ENCODE data around the gene CLSTN2.

CLSTN2 gene

GRCh38 chr3:140176526-140176925 lies 241.5 kb downstream of the CLSTN2 start:
- Histone ChIP-seq H3K4me1 (ENCODE audit: control insufficient read depth, insufficient read depth, low read length, poor library complexity, severe bottlenecking) (no peaks in the 10 kb centered on the region), H3K27me3 (replicated peaks; ENCODE audit: control insufficient read depth, insufficient read depth, low read length, poor library complexity, severe bottlenecking) (no peaks in the 10 kb centered on the region), H3K36me3 (ENCODE audit: control insufficient read depth, insufficient read depth, low read length) (no peaks in the 10 kb centered on the region), H3K9me3 (ENCODE audit: control insufficient read depth, low read length) (no peaks in the 10 kb centered on the region), H3K4me3 (ENCODE audit: insufficient read depth, low read depth, low read length, poor library complexity, severe bottlenecking) (no peak overlapping the region), H3K27ac (ENCODE audit: insufficient read depth, low read length, poor library complexity, severe bottlenecking) (no peak overlapping the region)
- DNase-seq, result no peak

GRCh38 chr3:140177943-140178342 lies 243.0 kb downstream of the CLSTN2 start:
- H3K9me3 ChIP-seq (ENCODE audit: control insufficient read depth, low read length), result no peaks in the 10 kb centered on the region
- H3K27ac ChIP-seq (ENCODE audit: insufficient read depth, low read length, poor library complexity, severe bottlenecking), result no peak overlapping the region
- H3K27me3 ChIP-seq (replicated peaks; ENCODE audit: control insufficient read depth, insufficient read depth, low read length, poor library complexity, severe bottlenecking), result no peaks in the 10 kb centered on the region
- no peaks in the 10 kb centered on the region for H3K36me3 ChIP-seq (ENCODE audit: control insufficient read depth, insufficient read depth, low read length)
- no peaks in the 10 kb centered on the region for H3K4me1 ChIP-seq (ENCODE audit: control insufficient read depth, insufficient read depth, low read length, poor library complexity, severe bottlenecking)
- DNase-seq, result no peak
- H3K4me3 ChIP-seq (ENCODE audit: insufficient read depth, low read depth, low read length, poor library complexity, severe bottlenecking), result no peak overlapping the region

- no peak overlapping the region for H3K4me3 ChIP-seq (ENCODE audit: insufficient read depth, low read depth, low read length, poor library complexity, severe bottlenecking)
- H3K36me3 ChIP-seq (ENCODE audit: control insufficient read depth, insufficient read depth, low read length), result no peaks in the 10 kb centered on the region
- no peak for DNase-seq
- H3K27me3 ChIP-seq (replicated peaks; ENCODE audit: control insufficient read depth, insufficient read depth, low read length, poor library complexity, severe bottlenecking), result no peaks in the 10 kb centered on the region
- H3K9me3 ChIP-seq (ENCODE audit: control insufficient read depth, low read length), result no peaks in the 10 kb centered on the region
- no peak overlapping the region for H3K27ac ChIP-seq (ENCODE audit: insufficient read depth, low read length, poor library complexity, severe bottlenecking)
- H3K4me1 ChIP-seq (ENCODE audit: control insufficient read depth, insufficient read depth, low read length, poor library complexity, severe bottlenecking), result no peaks in the 10 kb centered on the region
These were observed 243.5 kb downstream of the CLSTN2 start for GRCh38 chr3:140178482-140178881.

DNA sequence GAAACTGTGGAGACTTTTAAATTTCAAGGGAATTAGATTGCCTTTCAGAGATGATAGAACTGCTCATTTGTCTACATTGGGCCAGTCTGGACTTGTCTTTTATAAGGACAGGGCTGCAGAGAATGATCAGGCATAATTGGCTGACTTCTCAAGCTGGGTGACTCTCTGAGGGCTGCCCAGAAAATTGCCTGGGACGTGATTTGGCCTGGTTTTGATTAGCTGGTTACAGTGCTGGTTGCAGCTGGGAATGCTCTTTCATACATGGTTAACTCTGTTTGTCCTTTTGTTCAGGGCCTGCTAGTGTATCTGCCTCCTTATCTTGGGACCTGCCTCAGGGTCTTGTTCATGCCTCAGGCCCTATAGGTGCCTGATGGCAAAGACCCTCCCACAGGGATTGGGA lies 245.6 kb downstream of the CLSTN2 start:
- Histone ChIP-seq H3K4me1 (ENCODE audit: control insufficient read depth, insufficient read depth, low read length, poor library complexity, severe bottlenecking) (no peaks in the 10 kb centered on the region), H3K27ac (ENCODE audit: insufficient read depth, low read length, poor library complexity, severe bottlenecking) (no peak overlapping the region), H3K27me3 (replicated peaks; ENCODE audit: control insufficient read depth, insufficient read depth, low read length, poor library complexity, severe bottlenecking) (no peaks in the 10 kb centered on the region), H3K36me3 (ENCODE audit: control insufficient read depth, insufficient read depth, low read length) (no peaks in the 10 kb centered on the region), H3K9me3 (ENCODE audit: control insufficient read depth, low read length) (no peaks in the 10 kb centered on the region), H3K4me3 (ENCODE audit: insufficient read depth, low read depth, low read length, poor library complexity, severe bottlenecking) (no peak overlapping the region)
- DNase-seq, result no peak

DNA sequence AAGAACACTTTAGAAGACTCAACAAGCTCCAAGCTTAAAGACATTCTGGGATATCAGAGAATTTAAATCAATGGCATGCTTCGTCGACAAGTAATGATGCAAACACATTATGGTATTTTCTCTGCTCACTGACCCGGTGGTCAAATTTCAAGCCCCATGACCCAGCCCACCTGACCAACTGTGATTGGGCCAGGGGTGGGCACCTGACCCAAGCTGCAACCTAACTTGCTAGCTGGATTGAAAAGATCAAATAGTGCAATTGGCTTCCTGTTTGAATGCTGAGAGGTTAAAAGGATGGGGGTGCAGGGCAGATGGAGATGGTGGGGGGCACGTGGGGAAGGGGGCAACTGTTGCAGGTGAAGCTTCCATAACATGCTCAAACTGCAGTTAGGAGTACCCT lies 250.4 kb downstream of the CLSTN2 start:
- Histone ChIP-seq H3K9me3 (ENCODE audit: control insufficient read depth, low read length) (no peaks in the 10 kb centered on the region), H3K27ac (ENCODE audit: insufficient read depth, low read length, poor library complexity, severe bottlenecking) (no peak overlapping the region), H3K36me3 (ENCODE audit: control insufficient read depth, insufficient read depth, low read length) (no peaks in the 10 kb centered on the region), H3K27me3 (replicated peaks; ENCODE audit: control insufficient read depth, insufficient read depth, low read length, poor library complexity, severe bottlenecking) (no peaks in the 10 kb centered on the region), H3K4me1 (ENCODE audit: control insufficient read depth, insufficient read depth, low read length, poor library complexity, severe bottlenecking) (no peaks in the 10 kb centered on the region), H3K4me3 (ENCODE audit: insufficient read depth, low read depth, low read length, poor library complexity, severe bottlenecking) (no peak overlapping the region)
- no peak for DNase-seq

DNA sequence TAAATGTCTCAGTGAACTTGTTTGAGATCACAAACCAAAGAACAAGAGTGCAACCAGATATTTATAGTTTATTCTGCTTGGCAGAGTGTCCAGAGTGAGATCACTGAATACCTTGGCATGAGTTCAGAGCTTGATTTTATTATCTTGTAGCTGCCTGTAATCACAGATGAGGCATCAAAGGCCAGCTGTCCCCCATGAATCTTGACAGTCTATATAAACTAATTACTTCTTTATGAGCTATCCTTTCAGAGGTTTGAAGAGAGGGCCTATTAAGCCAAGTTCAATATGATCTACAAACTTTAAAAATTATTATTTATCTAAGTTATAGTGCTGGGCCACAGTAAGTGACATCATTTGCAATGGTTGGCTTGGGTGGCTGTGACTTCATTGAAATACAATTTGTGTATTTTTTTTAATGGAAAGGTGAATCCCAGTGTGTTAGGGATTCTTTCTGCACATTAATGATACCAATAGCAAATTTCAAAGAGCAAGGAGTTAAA lies 251.5 kb downstream of the CLSTN2 start:
- DNase-seq, result no peak
- no peaks in the 10 kb centered on the region for H3K9me3 ChIP-seq (ENCODE audit: control insufficient read depth, low read length)
- no peaks in the 10 kb centered on the region for H3K4me1 ChIP-seq (ENCODE audit: control insufficient read depth, insufficient read depth, low read length, poor library complexity, severe bottlenecking)
- H3K27ac ChIP-seq (ENCODE audit: insufficient read depth, low read length, poor library complexity, severe bottlenecking), result no peak overlapping the region
- H3K27me3 ChIP-seq (replicated peaks; ENCODE audit: control insufficient read depth, insufficient read depth, low read length, poor library complexity, severe bottlenecking), result no peaks in the 10 kb centered on the region
- H3K36me3 ChIP-seq (ENCODE audit: control insufficient read depth, insufficient read depth, low read length), result no peaks in the 10 kb centered on the region
- H3K4me3 ChIP-seq (ENCODE audit: insufficient read depth, low read depth, low read length, poor library complexity, severe bottlenecking), result no peak overlapping the region

DNA sequence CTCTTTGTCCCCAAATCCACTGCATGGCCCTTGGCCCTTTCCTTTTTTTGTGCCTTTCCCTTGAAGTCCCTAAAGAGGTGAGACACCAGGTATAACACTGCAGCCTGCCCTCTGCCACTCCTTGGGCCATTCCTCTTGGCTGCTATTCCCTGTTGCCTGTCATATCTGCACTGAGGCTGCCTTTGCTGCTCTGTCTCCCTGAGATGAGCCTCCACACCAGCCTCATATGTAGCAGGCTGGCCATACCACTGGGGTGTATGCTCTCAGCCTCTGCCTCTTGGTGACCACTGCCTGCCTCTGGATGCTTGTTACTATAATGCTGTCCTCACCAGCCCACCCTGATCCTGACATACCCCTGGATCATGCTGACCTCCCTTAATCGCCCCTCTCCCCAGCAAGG lies 252.0 kb downstream of the CLSTN2 start:
- Histone ChIP-seq H3K4me3 (ENCODE audit: insufficient read depth, low read depth, low read length, poor library complexity, severe bottlenecking) (no peak overlapping the region), H3K4me1 (ENCODE audit: control insufficient read depth, insufficient read depth, low read length, poor library complexity, severe bottlenecking) (no peaks in the 10 kb centered on the region), H3K27ac (ENCODE audit: insufficient read depth, low read length, poor library complexity, severe bottlenecking) (no peak overlapping the region), H3K27me3 (replicated peaks; ENCODE audit: control insufficient read depth, insufficient read depth, low read length, poor library complexity, severe bottlenecking) (no peaks in the 10 kb centered on the region), H3K36me3 (ENCODE audit: control insufficient read depth, insufficient read depth, low read length) (no peaks in the 10 kb centered on the region), H3K9me3 (ENCODE audit: control insufficient read depth, low read length) (no peaks in the 10 kb centered on the region)
- no peak for DNase-seq

GRCh38 chr3:140187656-140188221 lies 252.8 kb downstream of the CLSTN2 start:
- Histone ChIP-seq H3K4me3 (ENCODE audit: insufficient read depth, low read depth, low read length, poor library complexity, severe bottlenecking) (no peak overlapping the region), H3K27ac (ENCODE audit: insufficient read depth, low read length, poor library complexity, severe bottlenecking) (no peak overlapping the region), H3K36me3 (ENCODE audit: control insufficient read depth, insufficient read depth, low read length) (no peaks in the 10 kb centered on the region), H3K27me3 (replicated peaks; ENCODE audit: control insufficient read depth, insufficient read depth, low read length, poor library complexity, severe bottlenecking) (no peaks in the 10 kb centered on the region), H3K9me3 (ENCODE audit: control insufficient read depth, low read length) (no peaks in the 10 kb centered on the region), H3K4me1 (ENCODE audit: control insufficient read depth, insufficient read depth, low read length, poor library complexity, severe bottlenecking) (no peaks in the 10 kb centered on the region)
- no peak for DNase-seq

DNA sequence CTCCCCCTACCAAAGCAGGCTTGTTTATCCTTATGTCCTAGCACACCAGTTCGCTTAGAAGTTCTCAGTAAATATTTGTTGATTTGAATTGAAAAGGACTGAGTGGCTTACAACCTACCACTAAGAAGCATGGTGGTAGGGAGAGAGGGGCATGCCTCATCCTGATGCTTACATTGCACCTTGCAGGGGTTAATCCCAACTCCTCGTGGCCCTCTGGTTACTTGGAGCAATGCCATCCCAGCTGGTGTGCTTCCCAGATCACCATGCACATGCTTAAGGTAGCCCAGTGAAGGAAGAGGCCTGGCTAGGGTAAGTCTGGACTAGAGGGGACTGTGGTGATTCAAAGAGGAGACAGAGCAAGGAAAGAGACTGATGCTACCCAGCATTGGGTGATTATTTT lies 253.3 kb downstream of the CLSTN2 start:
- H3K4me1 ChIP-seq (ENCODE audit: control insufficient read depth, insufficient read depth, low read length, poor library complexity, severe bottlenecking), result no peaks in the 10 kb centered on the region
- no peaks in the 10 kb centered on the region for H3K9me3 ChIP-seq (ENCODE audit: control insufficient read depth, low read length)
- no peak for DNase-seq
- H3K4me3 ChIP-seq (ENCODE audit: insufficient read depth, low read depth, low read length, poor library complexity, severe bottlenecking), result no peak overlapping the region
- no peaks in the 10 kb centered on the region for H3K27me3 ChIP-seq (replicated peaks; ENCODE audit: control insufficient read depth, insufficient read depth, low read length, poor library complexity, severe bottlenecking)
- H3K27ac ChIP-seq (ENCODE audit: insufficient read depth, low read length, poor library complexity, severe bottlenecking), result no peak overlapping the region
- H3K36me3 ChIP-seq (ENCODE audit: control insufficient read depth, insufficient read depth, low read length), result no peaks in the 10 kb centered on the region

GRCh38 chr3:140189267-140189666 lies 254.3 kb downstream of the CLSTN2 start:
- Histone ChIP-seq H3K27me3 (replicated peaks; ENCODE audit: control insufficient read depth, insufficient read depth, low read length, poor library complexity, severe bottlenecking) (no peaks in the 10 kb centered on the region), H3K9me3 (ENCODE audit: control insufficient read depth, low read length) (no peaks in the 10 kb centered on the region), H3K36me3 (ENCODE audit: control insufficient read depth, insufficient read depth, low read length) (no peaks in the 10 kb centered on the region), H3K4me1 (ENCODE audit: control insufficient read depth, insufficient read depth, low read length, poor library complexity, severe bottlenecking) (no peaks in the 10 kb centered on the region), H3K4me3 (ENCODE audit: insufficient read depth, low read depth, low read length, poor library complexity, severe bottlenecking) (no peak overlapping the region), H3K27ac (ENCODE audit: insufficient read depth, low read length, poor library complexity, severe bottlenecking) (no peak overlapping the region)
- DNase-seq, result no peak
